ENCODE measurements around the gene ZNF778. TPM values are rescaled to one million over a fixed set of nuclear protein-coding genes. Genes with fewer than 3 reads are reported as not detected.

ZNF778 gene
- total and polyA plus RNA-seq, 5 donors, result 1.6 to 9.0 (median 7.0) TPM

GRCh38 chr16:89283449-89283848 lies 65.9 kb downstream of the ZNF778 start:
- no peaks in the 10 kb centered on the region for H3K4me1 ChIP-seq (ENCODE audit: control insufficient read depth, insufficient read depth, low read length)
- H3K27ac ChIP-seq (ENCODE audit: low read length), result no peak overlapping the region
- H3K9me3 ChIP-seq (ENCODE audit: control insufficient read depth, low read length), result no peaks in the 10 kb centered on the region
- H3K27me3 ChIP-seq (ENCODE audit: control insufficient read depth, insufficient read depth), result no peaks in the 10 kb centered on the region
- no peak overlapping the region for H3K4me3 ChIP-seq (ENCODE audit: low read length)
- 89% methylated on average over 20 of the region's 20 CpGs for WGBS
- intact Hi-C loops (cut with DNase I), result no loop called here
- ATAC-seq (no peak), DNase-seq (peak in 2 of 3 donors; percentile 36 to 49)

- Histone ChIP-seq H3K27me3 (ENCODE audit: control insufficient read depth, insufficient read depth) (no peaks in the 10 kb centered on the region), H3K4me1 (ENCODE audit: control insufficient read depth, insufficient read depth, low read length) (no peaks in the 10 kb centered on the region), H3K4me3 (ENCODE audit: low read length) (no peak overlapping the region), H3K9me3 (ENCODE audit: control insufficient read depth, low read length) (no peaks in the 10 kb centered on the region), H3K27ac (ENCODE audit: low read length) (no peak overlapping the region)
- intact Hi-C loops (cut with DNase I), result no loop called here
- no peak for ATAC-seq
- DNase-seq, result peak in 2 of 3 donors; percentile 14 to 31
- 89% methylated on average over 17 of the region's 17 CpGs for WGBS
These were observed 67.9 kb downstream of the ZNF778 start for GRCh38 chr16:89285381-89285780.

- no peak overlapping the region for H3K27ac ChIP-seq (ENCODE audit: low read length)
- no peaks in the 10 kb centered on the region for H3K4me1 ChIP-seq (ENCODE audit: control insufficient read depth, insufficient read depth, low read length)
- no peaks in the 10 kb centered on the region for H3K27me3 ChIP-seq (ENCODE audit: control insufficient read depth, insufficient read depth)
- DNase-seq (peak in 2 of 3 donors; percentile 39 to 44), ATAC-seq (no peak)
- WGBS, result 91% methylated on average over 25 of the region's 25 CpGs
- no peak overlapping the region for H3K4me3 ChIP-seq (ENCODE audit: low read length)
- intact Hi-C loops (cut with DNase I), result no loop called here
- H3K9me3 ChIP-seq (ENCODE audit: control insufficient read depth, low read length), result no peaks in the 10 kb centered on the region
These were observed 68.6 kb downstream of the ZNF778 start for GRCh38 chr16:89286096-89286495.

Other genes with a start within 250 kb of the ZNF778 start
- gene CBFA2T3, start 240.5 kb upstream of the ZNF778 start, total RNA-seq, result 1 to 10 TPM; 5.6 to 8.5 (median 6.9) TPM
- gene CBFA2T3, start 240.5 kb upstream of the ZNF778 start, polyA plus RNA-seq, result 7.3 TPM
- 10 to 100 TPM; 13.9 to 22.4 (median 16.7) TPM for gene ACSF3, start 123.9 kb upstream of the ZNF778 start, total RNA-seq
- gene ACSF3, start 123.9 kb upstream of the ZNF778 start, polyA plus RNA-seq, result 16.4 TPM
- gene CDH15, start 46.0 kb upstream of the ZNF778 start, total RNA-seq, result under 1 TPM; 0.09 to 0.14 (median 0.13) TPM
- gene CDH15, start 46.0 kb upstream of the ZNF778 start, polyA plus RNA-seq, result 0.05 TPM
- under 1 TPM in 2 of 4 donors, not detected in 2; 0.12 to 0.69 TPM for gene SLC22A31, start 17.2 kb upstream of the ZNF778 start, total RNA-seq
- gene SLC22A31, start 17.2 kb upstream of the ZNF778 start, polyA plus RNA-seq, result 0.05 TPM

Measured in right cardiac atrium (tissue), 5 donors.